NOMO-1 treated with dmso at 0.1 percent for 144 hours (cell line): ENCODE data around the gene ENTPD8.
"Not testable (repeated sequence)": the region's sequence is repeated elsewhere in the genome, so short reads cannot be mapped to it uniquely, and the experiment has no call there.

Experiments used
- DNase-seq: peaks from one replicate; lab custom pipeline; 2025; ENCODE audit not compliant: unreplicated experiment; lab: John Stamatoyannopoulos, UW

The ENTPD8 gene

DNA sequence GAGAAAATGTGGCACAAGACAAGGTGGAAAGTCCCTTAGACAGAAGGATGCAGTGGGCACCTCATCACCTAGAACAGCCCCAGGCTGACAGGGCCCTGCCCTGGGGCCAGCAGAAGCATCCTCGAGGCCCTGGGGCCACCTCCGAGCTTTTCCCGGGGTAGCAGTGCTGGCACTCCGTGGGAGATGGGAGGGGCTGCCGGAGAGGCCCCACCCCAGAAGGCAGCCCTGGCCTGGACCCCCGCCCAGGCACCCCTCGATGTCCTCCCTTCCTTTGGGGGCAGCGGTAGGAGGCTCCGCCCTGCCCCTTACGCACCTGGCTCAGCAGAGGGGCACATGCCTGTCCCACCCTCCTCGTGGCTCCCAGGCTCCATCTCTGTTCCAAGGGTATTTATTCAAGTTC lies 35.7 kb upstream of the ENTPD8 start:
- no peak for DNase-seq

DNA sequence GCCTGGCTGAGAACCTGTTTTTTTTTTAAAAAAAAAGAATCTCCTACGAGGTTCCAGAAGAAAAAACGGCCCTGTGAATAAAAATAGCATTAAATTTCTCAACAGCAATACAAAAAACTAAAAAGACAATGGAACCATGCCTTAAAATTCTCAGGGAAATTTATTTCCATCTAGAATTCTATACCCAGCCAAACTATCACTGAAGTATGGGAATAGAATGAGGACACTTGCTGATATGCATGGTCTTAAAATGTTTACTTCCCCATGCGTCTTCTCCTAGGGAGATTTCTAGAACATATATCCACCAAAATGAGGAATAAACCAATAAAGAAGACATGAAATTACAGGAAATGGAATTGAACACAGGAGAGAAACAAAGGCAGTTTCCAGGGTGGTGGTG lies 34.5 kb upstream of the ENTPD8 start:
- no peak for DNase-seq

DNA sequence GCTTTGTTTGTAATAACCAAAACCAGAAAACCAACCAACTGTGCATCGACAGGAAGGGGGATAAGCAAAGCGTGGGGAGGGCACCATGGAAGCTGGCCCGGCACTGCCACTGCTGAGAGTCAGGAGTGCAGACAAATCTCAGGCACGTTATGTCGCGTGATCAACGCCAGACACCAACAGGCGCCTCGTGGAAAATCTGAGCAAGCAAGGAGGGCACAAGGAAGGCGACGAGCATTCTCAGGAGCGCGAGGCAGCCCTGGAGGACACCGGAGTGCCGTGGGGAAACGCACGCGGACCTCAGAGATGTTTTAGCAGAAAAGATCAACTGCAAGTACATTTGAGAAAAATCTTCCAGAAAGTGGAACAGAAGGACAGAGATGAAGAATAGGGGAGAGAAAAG lies 33.1 kb upstream of the ENTPD8 start:
- no peak for DNase-seq

DNA sequence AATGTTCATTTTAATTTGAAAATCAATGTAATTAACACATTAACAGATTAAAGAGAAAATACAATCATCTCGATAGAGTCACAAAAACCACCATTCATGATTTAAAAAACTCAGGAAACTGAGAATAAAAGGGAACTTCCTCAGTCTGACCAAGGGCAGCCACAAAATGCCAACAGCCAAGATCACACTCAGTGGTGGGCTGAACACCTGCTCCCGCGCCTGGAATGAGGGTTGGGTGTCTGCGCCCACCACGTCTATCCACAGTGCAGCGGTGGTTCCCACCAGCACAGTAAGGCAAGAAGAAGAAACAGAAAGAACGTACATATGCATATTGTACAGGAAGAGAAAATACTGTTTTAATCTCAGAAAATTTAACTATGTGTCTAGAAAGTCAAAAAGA lies 29.6 kb upstream of the ENTPD8 start:
- no peak for DNase-seq

DNA sequence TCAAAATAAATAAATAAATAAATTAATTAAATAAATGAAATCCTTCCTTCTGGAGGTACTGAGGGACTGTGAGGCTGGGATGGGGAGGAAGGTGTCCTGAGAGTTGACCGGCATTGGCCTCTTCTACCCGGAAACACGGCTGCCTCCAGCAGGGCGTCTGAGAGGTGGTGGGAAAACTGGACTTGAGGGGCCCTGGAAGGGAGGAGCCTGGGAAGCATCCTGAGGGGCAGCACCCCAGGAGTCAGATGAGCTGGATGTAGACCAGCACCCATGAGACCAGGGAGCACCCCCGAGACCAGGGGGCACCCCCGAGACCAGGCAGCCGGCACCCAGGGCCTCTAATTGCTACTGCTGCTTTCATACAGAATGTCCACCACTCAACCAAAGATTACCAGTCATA lies 26.7 kb upstream of the ENTPD8 start:
- no peak for DNase-seq

DNA sequence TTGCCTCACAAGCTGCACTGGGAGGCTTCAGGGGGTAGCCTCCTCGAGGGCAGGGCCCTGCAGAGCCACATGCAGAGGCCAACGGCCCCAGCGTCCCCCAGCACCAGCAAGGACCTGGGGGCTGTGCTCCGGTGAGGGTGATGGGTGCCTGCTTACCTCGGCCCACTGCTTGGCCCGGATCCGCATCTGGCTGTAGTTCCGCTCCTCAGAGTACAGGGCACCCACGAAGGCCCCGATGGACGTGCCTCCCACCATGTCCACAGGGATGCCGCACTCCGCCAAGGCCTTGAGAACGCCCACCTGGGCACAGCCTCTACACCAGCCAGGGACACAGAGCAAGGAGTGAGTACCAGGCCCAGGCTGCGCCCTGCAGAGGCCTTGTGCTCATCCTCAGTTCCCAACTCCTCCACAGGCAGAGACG lies 26.0 kb upstream of the ENTPD8 start:
- DNase-seq = no peak

DNA sequence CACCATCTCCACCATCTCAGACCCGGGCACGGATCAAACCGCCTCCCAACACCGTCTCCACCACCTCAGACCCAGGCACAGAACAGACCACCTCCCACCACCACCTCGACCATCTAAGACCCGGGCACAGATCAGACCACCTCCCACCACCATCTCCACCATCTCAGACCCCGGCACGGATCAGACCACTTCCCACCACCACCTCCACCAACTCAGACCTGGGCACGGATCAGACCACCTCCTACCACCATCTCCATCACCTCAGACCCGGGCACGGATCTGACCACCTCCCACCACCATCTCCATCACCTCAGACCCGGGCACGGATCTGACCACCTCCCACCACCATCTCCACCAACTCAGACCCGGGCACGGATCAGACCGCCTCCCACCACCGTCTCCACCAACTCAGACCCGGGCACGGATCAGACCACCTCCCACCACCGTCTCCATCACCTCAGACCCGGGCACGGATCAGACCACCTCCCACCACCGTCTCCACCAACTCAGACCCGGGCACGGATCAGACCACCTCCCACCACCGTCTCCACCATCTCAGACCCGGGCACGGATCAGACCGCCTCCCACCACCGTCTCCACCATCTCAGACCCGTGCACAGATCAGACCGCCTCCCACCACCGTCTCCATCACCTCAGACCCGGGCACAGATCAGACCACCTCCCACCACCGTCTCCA lies 25.4 kb upstream of the ENTPD8 start:
- not testable (repeated sequence) for DNase-seq

DNA sequence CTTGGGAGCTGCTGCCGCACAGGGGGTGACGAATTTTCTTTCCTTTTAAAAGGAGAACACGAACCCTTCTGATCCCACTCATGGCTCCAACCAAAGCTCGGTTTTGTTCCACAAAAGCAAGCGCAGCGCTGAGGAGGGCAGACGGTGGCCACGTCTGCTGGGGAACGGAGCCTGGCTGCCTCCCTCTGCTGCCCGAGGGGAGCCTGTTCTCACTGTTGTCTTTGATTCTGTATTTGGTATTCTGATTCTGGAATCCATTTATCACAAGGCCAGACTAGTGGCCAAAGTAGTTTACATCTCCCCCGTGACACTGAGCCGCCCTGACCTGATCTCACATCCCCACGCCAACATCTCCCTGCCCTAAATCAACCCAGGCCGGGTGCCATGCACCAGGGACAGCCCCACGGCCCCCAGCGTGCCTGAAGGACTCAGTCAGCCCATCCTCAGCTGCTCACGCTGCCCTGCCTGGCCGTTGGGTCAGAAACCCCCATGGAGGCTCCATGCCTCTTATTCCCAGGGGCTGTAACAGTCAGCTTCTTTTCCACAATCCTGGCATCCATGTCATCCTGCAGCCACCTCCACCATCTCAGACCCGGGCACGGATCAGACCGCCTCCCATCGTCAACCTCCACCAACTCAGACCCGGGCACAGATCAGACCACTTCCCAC lies 24.7 kb upstream of the ENTPD8 start:
- no peak for DNase-seq

DNA sequence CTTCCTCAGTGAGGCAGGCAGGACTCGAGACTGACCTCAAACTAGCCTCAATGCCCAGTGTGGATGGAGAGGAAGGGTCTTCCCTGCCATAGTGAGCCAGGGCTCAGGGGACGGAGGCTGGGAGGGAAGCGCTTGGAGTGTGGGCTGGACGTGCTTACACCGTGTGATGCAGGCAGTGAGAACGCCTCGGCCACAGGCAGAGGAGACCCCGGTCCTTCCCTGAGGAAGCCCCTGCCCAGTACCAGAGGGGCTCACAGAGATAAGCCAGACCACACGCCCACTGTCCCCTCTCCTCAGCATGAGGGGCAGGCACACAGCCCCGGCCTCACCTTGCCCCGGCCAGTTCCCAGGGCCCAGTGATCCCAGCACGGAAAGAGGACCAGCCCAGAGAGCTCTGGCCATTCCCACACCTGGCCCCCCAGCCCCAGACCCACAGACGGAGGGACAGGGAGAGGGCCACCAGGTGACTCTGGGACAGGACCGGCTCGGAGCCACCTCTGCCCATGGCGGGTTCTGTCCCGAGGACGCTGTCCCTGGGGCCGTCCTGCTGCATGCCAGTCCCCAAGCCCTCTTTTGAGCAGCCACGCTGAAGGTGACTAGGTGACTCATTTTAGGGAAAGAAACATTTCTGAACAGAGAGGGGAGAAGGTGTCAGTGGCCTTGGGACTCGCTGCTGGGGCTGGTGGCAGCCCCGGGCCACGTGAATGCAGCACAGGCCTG lies 24.0 kb upstream of the ENTPD8 start:
- DNase-seq = no peak

DNA sequence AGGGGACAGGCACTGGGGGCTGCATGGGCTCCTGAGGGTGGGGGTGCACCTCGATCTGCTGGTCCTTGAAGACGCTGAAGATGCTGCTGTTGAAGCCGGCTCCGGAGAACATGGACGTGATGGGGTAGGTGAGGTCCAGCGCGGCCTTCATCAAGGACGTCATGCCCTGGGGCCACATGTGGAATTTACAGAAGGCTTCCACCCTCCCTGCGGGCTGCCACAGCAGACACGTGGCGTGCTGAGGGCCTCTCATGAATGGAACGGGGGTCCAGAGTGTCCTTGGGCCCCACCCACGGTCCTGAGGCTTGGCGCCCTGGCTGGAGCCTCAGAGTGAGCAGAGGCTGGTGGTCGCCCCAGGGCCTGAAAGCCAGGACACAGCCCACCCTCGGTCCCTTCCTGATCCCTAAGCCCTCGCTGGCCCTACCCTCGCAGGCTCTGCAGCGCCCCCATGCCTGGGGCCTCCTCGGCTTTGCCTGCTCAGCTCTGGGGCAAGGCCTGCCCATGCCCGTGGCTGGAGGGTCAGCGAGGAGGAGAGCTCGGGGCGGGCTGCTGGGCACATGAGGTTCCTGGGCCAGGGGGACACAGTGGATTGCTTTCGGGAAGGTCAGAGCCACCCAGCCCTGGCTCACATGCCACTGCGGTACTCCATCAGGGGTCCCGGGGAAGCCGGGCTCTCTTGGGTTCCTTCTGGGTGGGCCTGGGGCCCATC lies 23.3 kb upstream of the ENTPD8 start:
- no peak for DNase-seq

DNA sequence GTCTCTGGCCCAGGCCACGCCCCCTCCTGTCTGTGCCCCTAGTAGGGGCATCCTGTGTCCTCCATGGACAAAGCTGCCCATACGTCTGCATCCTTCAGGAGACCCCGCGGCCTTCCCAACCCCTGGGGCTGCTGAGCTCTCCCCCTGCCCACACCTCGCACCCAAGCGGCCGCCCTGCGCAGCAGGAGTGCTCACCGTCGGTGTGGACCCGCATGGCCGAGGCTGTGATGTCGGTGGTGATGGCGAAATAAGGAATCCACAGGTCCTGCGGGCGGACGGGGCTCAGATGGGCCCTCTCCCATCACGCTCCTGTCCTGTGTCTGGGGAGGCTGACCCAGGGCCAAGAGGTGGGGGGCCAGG lies 22.8 kb upstream of the ENTPD8 start:
- DNase-seq = no peak

DNA sequence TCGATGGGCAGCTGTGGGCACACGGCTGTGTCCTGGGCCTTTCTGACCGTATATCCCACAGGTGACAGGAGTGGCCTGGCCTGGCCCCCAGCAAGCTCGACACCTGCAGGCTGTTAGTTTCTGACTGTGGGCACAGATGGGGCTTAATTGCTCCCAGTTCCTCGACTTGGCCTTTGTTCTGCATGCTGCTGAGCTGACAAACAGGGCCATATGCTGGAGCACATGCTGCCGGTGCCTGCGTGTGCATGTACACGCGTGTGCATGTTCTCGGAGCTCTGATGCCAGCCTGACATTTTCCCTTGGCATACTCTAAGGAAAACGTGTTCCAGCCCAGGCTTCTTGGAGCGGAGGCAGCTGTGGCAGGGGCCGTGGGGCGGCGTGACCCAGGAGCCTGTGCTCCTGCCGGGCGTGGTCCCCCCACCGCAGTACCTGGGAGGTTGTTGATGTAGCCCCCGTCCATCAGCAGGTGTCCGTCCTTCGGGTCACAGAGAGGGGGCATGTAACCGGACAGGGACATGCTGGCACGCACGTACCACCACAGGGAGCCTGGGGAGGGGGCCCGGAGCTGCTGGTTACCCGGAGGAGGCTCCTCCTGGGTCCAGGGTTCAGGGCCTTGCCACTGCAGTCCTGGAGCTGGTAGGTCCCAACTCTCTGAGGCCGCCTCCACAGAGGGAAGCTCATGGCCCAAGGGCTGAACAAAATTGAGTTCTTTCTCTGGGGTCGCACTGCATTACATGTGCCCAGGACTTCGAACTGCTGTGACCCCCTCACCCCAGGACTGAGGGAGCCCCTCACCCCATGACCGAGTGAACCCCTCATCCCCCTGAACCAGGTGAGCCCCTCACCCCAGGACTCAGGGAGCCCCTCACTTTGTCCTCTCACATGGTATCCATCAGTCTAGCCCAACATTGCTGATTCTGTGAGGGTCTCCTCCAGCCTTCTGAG lies 22.1 kb upstream of the ENTPD8 start:
- DNase-seq = no peak

DNA sequence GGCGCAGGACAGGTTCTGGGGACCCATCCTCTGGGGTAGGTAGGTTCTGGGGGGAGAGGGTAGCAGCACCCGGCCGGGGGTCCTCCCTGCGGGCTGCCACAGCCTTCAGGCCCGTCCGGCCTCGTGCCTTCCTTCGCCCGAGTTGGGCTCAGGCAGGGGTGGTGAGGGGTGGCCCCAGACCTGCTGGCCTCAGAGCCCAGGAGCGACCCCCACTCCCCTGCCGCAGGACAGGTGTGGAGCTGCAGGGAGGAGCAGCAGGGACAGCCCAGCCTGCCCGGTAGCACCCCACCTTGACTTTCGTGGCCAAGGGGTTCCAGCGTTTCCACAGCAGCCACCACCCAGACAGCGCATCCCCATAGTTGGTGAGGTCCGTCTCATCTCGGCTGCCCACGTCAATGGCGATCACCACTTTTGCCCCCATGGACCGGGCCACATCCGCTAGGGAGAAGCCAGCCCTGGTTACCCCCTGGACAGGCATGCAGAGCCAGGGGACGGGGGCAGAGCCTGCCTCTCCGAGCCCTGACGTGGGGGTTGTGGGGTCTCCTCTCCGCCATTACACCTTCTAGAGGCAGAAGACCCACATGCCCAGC lies 21.3 kb upstream of the ENTPD8 start:
- no peak for DNase-seq

DNA sequence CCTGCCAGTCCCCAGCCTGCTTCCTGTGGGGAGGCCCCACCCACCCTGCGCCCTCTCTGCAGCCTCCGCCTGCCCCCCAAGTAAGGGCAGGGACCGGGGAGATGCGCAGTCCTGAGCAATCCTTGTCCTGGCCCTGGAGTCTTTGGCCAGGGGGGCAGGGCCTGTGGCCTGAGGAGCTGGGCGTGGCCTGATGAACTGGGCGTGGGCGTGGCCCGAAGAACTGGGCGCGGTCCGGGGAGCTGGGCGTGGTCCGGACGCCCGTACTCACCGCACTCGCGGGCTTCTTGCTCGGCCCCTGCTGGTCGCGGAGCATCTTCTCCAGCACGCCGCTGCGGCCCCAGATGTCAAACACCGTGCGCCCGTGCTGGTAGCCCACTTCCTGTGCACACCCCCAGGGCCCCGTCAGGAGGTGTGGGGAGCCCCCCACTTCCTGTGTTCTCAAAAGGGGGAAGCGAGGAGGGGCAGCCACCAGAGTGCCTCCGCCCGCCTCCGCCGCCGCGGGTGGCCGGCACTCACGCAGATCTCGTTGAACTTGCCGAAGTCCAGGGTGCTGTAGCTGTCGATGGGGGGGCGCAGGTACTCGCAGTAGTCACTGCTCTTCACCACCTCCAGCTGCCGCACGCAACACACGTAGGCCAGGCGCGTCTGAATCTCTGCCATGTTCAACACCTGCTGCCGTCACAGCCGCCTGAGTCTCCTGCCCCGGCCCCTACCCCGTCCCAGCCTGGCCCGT lies 20.7 kb upstream of the ENTPD8 start:
- DNase-seq = peak; percentile 51

DNA sequence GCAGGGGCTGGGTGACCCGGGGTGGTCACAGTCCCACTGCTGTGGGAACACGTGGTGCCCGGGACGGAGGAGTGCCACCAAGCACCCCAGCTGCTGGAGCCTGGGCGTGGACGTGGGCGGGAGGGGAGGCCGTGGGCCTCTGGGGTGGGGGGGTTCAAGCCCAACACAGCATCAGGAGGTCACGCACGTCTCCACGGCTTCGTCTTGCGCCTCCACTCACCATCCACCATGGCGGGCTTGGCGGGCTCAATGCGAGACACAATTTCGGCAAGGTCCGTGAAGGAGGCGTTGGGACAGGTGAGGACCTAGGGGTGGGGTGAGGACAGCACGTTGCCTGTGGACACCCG lies 20.1 kb upstream of the ENTPD8 start:
- DNase-seq = no peak

DNA sequence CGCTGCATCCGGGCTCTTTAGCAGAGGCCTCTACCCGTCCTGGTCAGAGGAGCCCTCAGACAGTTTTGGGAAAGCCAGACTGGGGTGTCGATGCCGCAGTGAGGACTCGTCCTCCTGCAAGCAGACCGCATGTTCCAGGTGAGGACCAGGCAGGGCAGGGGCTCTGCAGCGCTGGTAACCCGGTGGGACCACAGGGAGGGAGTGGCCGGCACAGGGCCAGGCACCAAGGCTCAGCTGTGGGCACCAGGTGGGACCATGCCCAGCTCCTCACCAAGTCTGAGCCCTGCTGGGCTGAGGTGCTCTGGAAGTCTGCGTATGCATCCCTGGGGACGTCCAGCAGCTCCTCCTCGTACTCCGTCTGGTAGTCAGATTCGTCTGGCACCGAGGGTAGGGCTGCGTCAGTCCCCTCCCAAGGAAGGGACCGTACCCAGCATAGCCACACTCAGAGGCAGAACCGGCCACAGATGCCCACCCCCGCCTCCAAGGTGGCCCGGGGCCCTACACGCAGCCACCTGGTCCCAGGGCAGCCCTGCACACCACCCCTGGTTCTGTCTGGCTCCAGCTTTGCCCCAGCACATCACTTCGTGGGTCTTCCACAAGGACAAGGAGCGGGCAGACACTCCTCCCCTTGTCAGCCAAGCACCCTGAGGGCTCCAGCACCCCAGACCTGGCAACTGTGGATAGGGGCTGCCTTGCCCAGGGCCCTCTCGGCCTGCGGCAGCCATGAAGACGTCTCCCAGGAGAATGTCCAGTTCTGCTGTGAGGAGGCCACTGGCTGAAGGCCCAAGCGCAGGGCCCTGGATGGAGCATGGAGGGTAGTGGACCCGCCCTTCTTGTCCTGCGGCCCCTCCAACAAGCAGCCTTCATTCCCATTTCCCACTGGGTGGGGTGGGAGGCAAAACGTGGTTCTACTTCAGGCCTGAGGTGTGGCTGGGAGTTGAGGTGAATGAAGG lies 19.5 kb upstream of the ENTPD8 start:
- no peak for DNase-seq

DNA sequence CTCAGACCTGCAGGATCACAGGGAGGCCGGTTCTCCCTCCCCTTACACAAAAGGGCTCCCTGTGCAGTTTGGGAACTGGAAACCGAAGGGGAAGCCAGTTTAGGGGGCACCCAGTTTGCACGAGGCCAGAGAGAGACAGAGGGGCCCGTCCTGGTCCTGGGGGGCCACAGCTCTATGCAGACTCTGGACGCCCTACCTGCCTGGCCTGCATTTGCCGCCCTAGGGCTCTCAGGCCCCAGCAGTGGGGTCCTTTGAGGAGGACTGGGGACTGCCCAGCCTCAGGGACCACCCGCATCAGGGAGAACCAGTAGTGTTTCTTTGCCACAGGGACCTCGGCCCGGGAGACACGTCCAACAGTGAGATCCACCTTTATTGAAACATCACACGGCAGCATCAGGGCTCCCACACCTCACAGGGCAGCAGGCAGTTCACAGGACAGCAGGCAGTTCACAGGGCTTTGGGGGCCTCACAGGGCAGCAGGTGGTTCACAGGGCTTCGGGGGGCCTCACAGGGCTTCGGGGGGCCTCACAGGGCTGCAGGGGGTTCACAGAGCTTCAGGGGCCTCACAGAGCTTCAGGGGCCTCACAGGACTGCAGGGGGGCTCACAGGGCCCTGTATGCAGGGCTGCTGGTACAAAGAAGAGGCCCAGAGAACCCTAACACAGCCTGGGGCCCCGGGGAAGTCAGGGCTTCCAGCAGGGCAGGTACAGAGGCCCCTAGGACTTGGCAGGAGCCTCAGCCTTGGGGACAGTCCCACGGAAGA lies 18.6 kb upstream of the ENTPD8 start:
- no peak for DNase-seq

DNA sequence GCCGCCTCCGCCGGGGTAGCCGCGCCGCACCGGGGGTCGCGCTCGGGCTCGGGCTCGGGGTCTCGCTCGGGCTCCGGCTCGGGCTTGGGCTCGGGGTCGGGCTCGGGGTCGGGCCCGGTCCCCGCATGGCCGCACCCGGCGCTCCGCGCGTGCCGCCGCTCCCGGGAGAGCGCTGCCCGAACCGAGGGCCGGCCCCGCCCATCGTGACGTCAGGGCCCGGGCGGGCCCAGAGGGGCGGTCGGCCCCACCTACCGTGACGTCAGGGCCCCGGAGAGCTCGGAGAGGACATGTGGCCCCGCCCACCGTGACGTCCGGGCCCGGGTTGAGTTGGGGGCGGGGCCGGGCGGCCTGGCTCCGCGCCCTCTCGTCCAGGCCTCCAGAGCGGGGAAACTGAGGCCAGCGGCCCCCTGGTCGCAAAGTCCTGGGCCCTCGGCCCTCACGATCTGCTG lies 18.0 kb upstream of the ENTPD8 start, which contains the start of gene NSMF:
NSMF (minus strand) TSS at position 183 of the 449 bp plus-strand sequence. CDS start 232 bp downstream, outside the sequence.
- DNase-seq = peak; percentile 96
